WTC11 (cell line): ENCODE results near the gene VCL.

ENCODE experiments used
- IRF2 ChIP-seq: sonication (generic); formaldehyde crosslinking; IDR thresholded peaks from 2 replicates; pipeline ENCODE4 v1.8.0; 2022; ENCODE audit warnings: low read depth, missing genetic modification reagents, borderline replicate concordance
- MAX ChIP-seq: sonication (generic); formaldehyde crosslinking; IDR thresholded peaks from 2 replicates; pipeline ENCODE4 v1.8.0; 2022; ENCODE audit warnings: mild to moderate bottlenecking, missing genetic modification reagents

GRCh38 chr10:73948947-73949633 is 48.8 kb upstream of the VCL start:
- TF ChIP-seq IRF2 (no peak), MAX (CRISPR knock-in tag) (no peak)
